ENCODE results near the gene GUCY1A2. TPM values are rescaled to one million over a fixed set of nuclear protein-coding genes. Genes with fewer than 3 reads are reported as not detected.

GUCY1A2 gene
- polyA plus RNA-seq, 3 donors = not detected

DNA sequence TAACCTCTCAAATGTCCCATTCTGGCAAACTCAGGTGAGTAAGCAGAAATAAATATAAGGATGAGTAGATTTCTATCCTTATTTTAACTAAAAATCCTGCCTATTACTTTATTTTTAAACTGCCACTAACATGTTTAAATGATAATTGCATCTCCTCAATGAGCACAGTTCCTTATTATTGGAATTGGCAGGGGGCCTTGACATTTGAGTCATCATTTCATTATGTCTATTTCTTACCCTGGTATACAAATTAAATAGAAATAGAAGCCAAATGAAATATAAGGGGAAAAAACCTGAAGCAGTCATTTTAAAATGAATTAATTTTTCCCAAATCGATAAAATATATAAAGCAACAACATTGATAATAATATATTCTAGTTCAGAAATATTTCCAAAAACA, 81.2 kb downstream of the GUCY1A2 start:
- Histone ChIP-seq H4K20me1 (ENCODE audit: insufficient read depth, low read length) (no peaks in the 10 kb centered on the region), H3K27ac (ENCODE audit: low read depth in 1 of 2, low read length in 2 of 2) (no peak overlapping the region), H2AFZ (ENCODE audit: insufficient read depth, low read depth, low read length, poor library complexity, severe bottlenecking) (no peak overlapping the region), H3K4me1 (ENCODE audit: control insufficient read depth in 1 of 2, insufficient read depth in 2 of 2, low read length in 2 of 2) (no peaks in the 10 kb centered on the region), H3K4me2 (replicated peaks; ENCODE audit: extremely low read depth, low read length, poor library complexity, severe bottlenecking) (no peak overlapping the region), H3K9ac (ENCODE audit: insufficient read depth, low read length, poor library complexity, severe bottlenecking) (no peak overlapping the region), H3K27me3 (ENCODE audit: control insufficient read depth in 2 of 2, insufficient read depth in 2 of 2, low read length in 2 of 2) (no peaks in the 10 kb centered on the region), H3K36me3 (replicated peaks in 1 of 2; ENCODE audit: control insufficient read depth in 1 of 2, insufficient read depth in 2 of 2, low read length in 2 of 2) (no peaks in the 10 kb centered on the region), H3K4me3 (replicated peaks in 1 of 3; ENCODE audit: low read depth in 2 of 3, low read length in 3 of 3) (no peak overlapping the region), H3K79me2 (ENCODE audit: insufficient read depth, low read length) (no peaks in the 10 kb centered on the region), H3K9me3 (replicated peaks in 1 of 2; ENCODE audit: control insufficient read depth in 1 of 2, insufficient read depth in 1 of 2, low read length in 2 of 2) (no peaks in the 10 kb centered on the region)
- H3K27ac Mint-ChIP-seq = no peak overlapping the region
- peaks cover 0 to 4% (median 0%) of the 10 kb centered on the region in 7 donors for H3K9me3 Mint-ChIP-seq
- no peaks in the 10 kb centered on the region for H3K36me3 Mint-ChIP-seq
- DNase-seq = no peak
- no peak overlapping the region for H3K4me3 Mint-ChIP-seq
- no peaks in the 10 kb centered on the region for H3K27me3 Mint-ChIP-seq (ENCODE audit: low read depth in 3 of 3)
- TF ChIP-seq, protein P1, sequence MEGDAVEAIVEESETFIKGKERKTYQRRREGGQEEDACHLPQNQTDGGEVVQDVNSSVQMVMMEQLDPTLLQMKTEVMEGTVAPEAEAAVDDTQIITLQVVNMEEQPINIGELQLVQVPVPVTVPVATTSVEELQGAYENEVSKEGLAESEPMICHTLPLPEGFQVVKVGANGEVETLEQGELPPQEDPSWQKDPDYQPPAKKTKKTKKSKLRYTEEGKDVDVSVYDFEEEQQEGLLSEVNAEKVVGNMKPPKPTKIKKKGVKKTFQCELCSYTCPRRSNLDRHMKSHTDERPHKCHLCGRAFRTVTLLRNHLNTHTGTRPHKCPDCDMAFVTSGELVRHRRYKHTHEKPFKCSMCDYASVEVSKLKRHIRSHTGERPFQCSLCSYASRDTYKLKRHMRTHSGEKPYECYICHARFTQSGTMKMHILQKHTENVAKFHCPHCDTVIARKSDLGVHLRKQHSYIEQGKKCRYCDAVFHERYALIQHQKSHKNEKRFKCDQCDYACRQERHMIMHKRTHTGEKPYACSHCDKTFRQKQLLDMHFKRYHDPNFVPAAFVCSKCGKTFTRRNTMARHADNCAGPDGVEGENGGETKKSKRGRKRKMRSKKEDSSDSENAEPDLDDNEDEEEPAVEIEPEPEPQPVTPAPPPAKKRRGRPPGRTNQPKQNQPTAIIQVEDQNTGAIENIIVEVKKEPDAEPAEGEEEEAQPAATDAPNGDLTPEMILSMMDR (IDR thresholded peaks at IDR 0.05) = no peak
- H3K4me1 Mint-ChIP-seq = no peaks in the 10 kb centered on the region
- intact Hi-C loops (cut with micrococcal nuclease) = no loop called here
- no CpG with 5 or more reads among the region's 1 CpG for WGBS (ENCODE audit: insufficient coverage)

DNA sequence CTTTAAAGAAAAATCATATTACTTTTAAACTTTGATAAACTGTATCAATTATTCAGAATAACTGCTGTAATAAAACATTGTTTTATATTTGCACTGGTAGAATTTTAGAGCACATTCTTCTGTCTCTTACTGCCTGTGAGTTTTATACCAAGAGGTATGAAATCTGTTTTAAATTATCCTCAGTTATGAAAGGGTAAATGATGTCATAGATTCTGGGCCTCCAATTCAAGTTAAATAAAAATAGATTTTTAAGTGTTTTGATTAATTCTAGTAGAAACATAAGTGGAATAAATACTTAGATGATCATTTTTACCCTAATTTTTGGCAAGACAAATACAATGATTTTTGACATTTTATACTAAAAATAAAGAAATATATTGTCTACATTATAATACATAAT, 93.0 kb downstream of the GUCY1A2 start:
- no peaks in the 10 kb centered on the region for H3K36me3 Mint-ChIP-seq
- Histone ChIP-seq H3K4me3 (replicated peaks in 1 of 3; ENCODE audit: low read depth in 2 of 3, low read length in 3 of 3) (no peak overlapping the region), H4K20me1 (ENCODE audit: insufficient read depth, low read length) (no peaks in the 10 kb centered on the region), H3K9me3 (replicated peaks in 1 of 2; ENCODE audit: control insufficient read depth in 1 of 2, insufficient read depth in 1 of 2, low read length in 2 of 2) (no peaks in the 10 kb centered on the region), H3K79me2 (ENCODE audit: insufficient read depth, low read length) (no peaks in the 10 kb centered on the region), H3K27ac (ENCODE audit: low read depth in 1 of 2, low read length in 2 of 2) (no peak overlapping the region), H3K4me2 (replicated peaks; ENCODE audit: extremely low read depth, low read length, poor library complexity, severe bottlenecking) (no peak overlapping the region), H3K4me1 (ENCODE audit: control insufficient read depth in 1 of 2, insufficient read depth in 2 of 2, low read length in 2 of 2) (no peaks in the 10 kb centered on the region), H2AFZ (ENCODE audit: insufficient read depth, low read depth, low read length, poor library complexity, severe bottlenecking) (no peak overlapping the region), H3K36me3 (replicated peaks in 1 of 2; ENCODE audit: control insufficient read depth in 1 of 2, insufficient read depth in 2 of 2, low read length in 2 of 2) (no peaks in the 10 kb centered on the region), H3K9ac (ENCODE audit: insufficient read depth, low read length, poor library complexity, severe bottlenecking) (no peak overlapping the region), H3K27me3 (ENCODE audit: control insufficient read depth in 2 of 2, insufficient read depth in 2 of 2, low read length in 2 of 2) (no peaks in the 10 kb centered on the region)
- no peaks in the 10 kb centered on the region for H3K4me1 Mint-ChIP-seq
- no peak for DNase-seq
- H3K9me3 Mint-ChIP-seq = peaks cover 0 to 5% (median 3%) of the 10 kb centered on the region in 7 donors
- TF ChIP-seq, protein P1 (IDR thresholded peaks at IDR 0.05) = no peak
- H3K4me3 Mint-ChIP-seq = no peak overlapping the region
- no peak overlapping the region for H3K27ac Mint-ChIP-seq
- H3K27me3 Mint-ChIP-seq (ENCODE audit: low read depth in 3 of 3) = no peaks in the 10 kb centered on the region
- intact Hi-C loops (cut with micrococcal nuclease) = no loop called here

All from CD14-positive monocyte (primary cell).